ENCODE data around the gene PEDS1. TPM values are rescaled to one million over a fixed set of nuclear protein-coding genes. Genes with fewer than 3 reads are reported as not detected.

Gene PEDS1
- total and polyA plus RNA-seq, 10 of the 15 experiments (the other 5 are each of a cell fraction or from before 2014, with no cell fraction given) = 1.7 to 25.6 (median 16.8) TPM

- TF ChIP-seq ZNF274 (IDR thresholded peaks at IDR 0.05; ENCODE audit: insufficient read depth, insufficient read length) (no peak), RB1 (IDR thresholded peaks at IDR 0.05; ENCODE audit: borderline replicate concordance) (peak; percentile 82), POLR2AphosphoS5 (IDR thresholded peaks at IDR 0.05; ENCODE audit: low read length) (peak; percentile 76), HDAC2 (IDR thresholded peaks at IDR 0.05) (no peak), CHD2 (IDR thresholded peaks at IDR 0.05; ENCODE audit: borderline replicate concordance, low read depth, low read length) (0 out of 2 replicates have a peak, but pooled peaks have one; percentile 22), KAT2A (conservative IDR thresholded peaks at IDR 0.05; ENCODE audit: control insufficient read depth, low read depth, low read length) (no peak), ZNF207 (IDR thresholded peaks at IDR 0.05; ENCODE audit: borderline replicate concordance) (no peak; the same call in 1 of the 2 replicates), EGR1 (IDR thresholded peaks at IDR 0.05; ENCODE audit: borderline replicate concordance in 1 of 2, low read depth in 2 of 2, low read length in 2 of 2) (peak in 1 of 2 experiments; percentile 43; a peak in 1 of 3 replicates), IRF3 (IDR thresholded peaks at IDR 0.05) (no peak), RFX5 (IDR thresholded peaks at IDR 0.05; ENCODE audit: low read depth, low read length) (peak; percentile 59; the same call in 1 of the 2 replicates), TCF7 (IDR thresholded peaks at IDR 0.05; ENCODE audit: borderline replicate concordance) (no peak), PML (IDR thresholded peaks at IDR 0.05; ENCODE audit: low read length) (peak; percentile 81; the same call in 1 of the 2 replicates), ETV6 (conservative IDR thresholded peaks at IDR 0.05 in 1 of 2, IDR thresholded peaks at IDR 0.05 in 1 of 2; ENCODE audit: borderline replicate concordance in 1 of 2, low read depth in 1 of 2) (no peak), SPI1 (IDR thresholded peaks at IDR 0.05; ENCODE audit: borderline replicate concordance, insufficient read depth, low read depth, low read length) (no peak), POLR2AphosphoS2 (IDR thresholded peaks at IDR 0.05; ENCODE audit: low read depth, low read length) (peak; percentile 65; the same call in 1 of the 2 replicates), ZSCAN29 (IDR thresholded peaks at IDR 0.05) (0 out of 2 replicates have a peak, but pooled peaks have one; percentile 21), MEF2B (IDR thresholded peaks at IDR 0.05; ENCODE audit: partially characterized antibody, poor library complexity, severe bottlenecking) (no peak), NR2C2 (IDR thresholded peaks at IDR 0.05; ENCODE audit: borderline replicate concordance, control insufficient read depth, insufficient read length, low read depth) (no peak), GABPA (IDR thresholded peaks at IDR 0.05; ENCODE audit: low read depth) (no peak), NR2F1 (conservative IDR thresholded peaks at IDR 0.05) (peak; percentile 68), ZNF592 (IDR thresholded peaks at IDR 0.05) (no peak), KDM1A (IDR thresholded peaks at IDR 0.05; ENCODE audit: borderline replicate concordance) (no peak), YY1 (IDR thresholded peaks at IDR 0.05; ENCODE audit: low read depth, low read length) (peak; percentile 83), NFYA (IDR thresholded peaks at IDR 0.05; ENCODE audit: borderline replicate concordance, low read depth, low read length) (no peak), TBL1XR1 (IDR thresholded peaks at IDR 0.05; ENCODE audit: low read depth, low read length) (no peak), MXI1 (IDR thresholded peaks at IDR 0.05; ENCODE audit: low read depth, low read length) (peak; percentile 76; the same call in 1 of the 2 replicates)
Measured at GRCh38 chr20:50153500-50154377, at the start of gene PEDS1 (continued).

All from GM12878 (cell line).